GM10248 (cell line): ENCODE results near the gene GCN1.
A peak's percentile ranks its signal among the peaks of the same experiment; 100 is the strongest.

Source experiments
- CTCF ChIA-PET: fragments of 300-600 bp; sonication (Branson Sonifier 250); formaldehyde crosslinking; extraction: SDS; loops from one replicate; lab custom pipeline; 2021; ENCODE audit warnings: antibody characterized with exemption; lab: Yijun Ruan, JAX
- POLR2A ChIA-PET: fragments of 350-650 bp; sonication (Branson Sonifier 250); formaldehyde crosslinking; extraction: SDS; loops from one replicate; lab custom pipeline; 2020; ENCODE audit warnings: antibody characterized with exemption; lab: Yijun Ruan, JAX
- DNase-seq: peaks from one replicate; pipeline ENCODE4 v3.0.0; 2012; ENCODE audit errors: extremely low spot score
- CTCF ChIP-seq: IDR thresholded peaks from 2 replicates; pipeline ENCODE4 v1.5.1; 2012; ENCODE audit warnings: mild to moderate bottlenecking, low read depth; ENCODE audit errors: extremely low read depth, missing control alignments, control extremely low read depth

GCN1 gene

GRCh38 chr12:120116441-120116791 is 78.1 kb downstream of the GCN1 start, which contains the start of gene RAB35:
RAB35 (minus strand) TSS chr12:120116753; CDS start chr12:120116650, 103 bp downstream.
- no peak for DNase-seq
- CTCF ChIA-PET = interaction anchor here (1.7 to 2.3 kb wide), 4 partner anchors 11 to 112 kb away, joined by 4 to 9 read pairs (median 7); partner anchors contain the start of gene RPLP0
- POLR2A ChIA-PET = interaction anchor here (0.9 to 7.4 kb wide), 3 partner anchors 16 to 176 kb away, joined by 3 to 97 read pairs (median 4); partner anchors contain the start of genes RNU4-2 and RPLP0
- TF ChIP-seq CTCF = no peak

- no peak for DNase-seq
- TF ChIP-seq CTCF = no peak
- ChIA-PET POLR2A (interaction anchor here (0.9 to 7.4 kb wide), 3 partner anchors 17 to 176 kb away, joined by 3 to 97 read pairs (median 4); partner anchors contain the start of genes RNU4-2 and RPLP0), CTCF (interaction anchor here (2.0 to 2.3 kb wide), 3 partner anchors 29 to 112 kb away, joined by 6 to 9 read pairs (median 8); partner anchors contain the start of gene RPLP0)
Observed at GRCh38 chr12:120115692-120116440, 78.6 kb downstream of the GCN1 start.

- no peak for TF ChIP-seq CTCF
- CTCF ChIA-PET = interaction anchor here (1.1 to 2.2 kb wide), 3 partner anchors 12 to 28 kb away, joined by 3 to 6 read pairs (median 5); no protein-coding TSS in a partner anchor
- POLR2A ChIA-PET = interaction anchor here (0.6 to 1.3 kb wide), 3 partner anchors 12 to 762 kb away, joined by 3 to 6 read pairs (median 3); partner anchors contain the start of gene RPLP0
- no peak for DNase-seq
Observed at GRCh38 chr12:120115066-120115465, 79.4 kb downstream of the GCN1 start.

- TF ChIP-seq CTCF = peak; percentile 14
- DNase-seq = peak; percentile 71
- POLR2A ChIA-PET = no interaction called here
- CTCF ChIA-PET = interaction anchor here (0.7 to 2.0 kb wide), 4 partner anchors 9 to 90 kb away, joined by 3 to 10 read pairs (median 6); partner anchors contain the start of gene RPLP0
Observed at GRCh38 chr12:120110550-120111501, 83.7 kb downstream of the GCN1 start.

GRCh38 chr12:120109570-120110267 is 84.8 kb downstream of the GCN1 start:
- ChIA-PET CTCF (interaction anchor here (1.8 kb wide), 1 partner anchor 91 kb away, joined by 9 read pairs; the partner anchor contains the start of gene RPLP0), POLR2A (no interaction called here)
- no peak for DNase-seq
- TF ChIP-seq CTCF = no peak
